ENCODE data around the gene FBRSL1. TPM values are rescaled to one million over a fixed set of nuclear protein-coding genes. Genes with fewer than 3 reads are reported as not detected.

The FBRSL1 gene
- total RNA-seq, result 1.6 and 5.0 TPM in 2 replicates

GRCh38 chr12:132489602-132490266 is at the start of gene FBRSL1:
FBRSL1 (plus strand) TSS chr12:132490151.

Other genes starting within 250 kb of the FBRSL1 start
- 0.13 TPM in 1 of 2 replicates, not detected in the other for gene GALNT9, start 160.6 kb upstream of the FBRSL1 start, total RNA-seq
- 2.5 TPM in 1 of 2 replicates, not detected in the other for gene LRCOL1, start 120.4 kb downstream of the FBRSL1 start, total RNA-seq
- not detected in 2 replicates for gene P2RX2, start 128.6 kb downstream of the FBRSL1 start, total RNA-seq
- gene POLE, start 197.2 kb downstream of the FBRSL1 start, total RNA-seq, result 37.4 and 55.3 TPM in 2 replicates
- 20.2 and 26.1 TPM in 2 replicates for gene PXMP2, start 197.4 kb downstream of the FBRSL1 start, total RNA-seq
- 36.8 and 44.1 TPM in 2 replicates for gene PGAM5, start 220.7 kb downstream of the FBRSL1 start, total RNA-seq

Data from bladder microvascular endothelial cell (primary cell).